K562 (cell line): ENCODE measurements around the gene MVD. TPM values are rescaled to one million over a fixed set of nuclear protein-coding genes. Genes with fewer than 3 reads are reported as not detected.

Experiments
- CBX3 ChIP-seq, 2 experiments: IDR thresholded peaks; 1 replicate in 1 of 2; 2 replicates in 1 of 2; pipeline ENCODE4 v1.6.1; 2012; ENCODE audit warnings: inconsistent platforms in 2 of 2, low read length in 2 of 2, borderline replicate concordance in 1 of 2, control low read depth in 1 of 2
- ELF1 ChIP-seq: fragments of 200-800 bp; sonication (Bioruptor generic); IDR thresholded peaks from 2 replicates; pipeline ENCODE4 v1.6.1; 2016; ENCODE audit warnings: missing genetic modification characterization, missing compliant biosample characterization
- ELF2 ChIP-seq: fragments of 250-450 bp; sonication (Bioruptor Pico); IDR thresholded peaks from 2 replicates; pipeline ENCODE4 v1.5.0; 2021; ENCODE audit warnings: mild to moderate bottlenecking
- FOS ChIP-seq: IDR thresholded peaks from 3 replicates; pipeline ENCODE4 v1.6.1; 2011; ENCODE audit not compliant: insufficient read length; ENCODE audit errors: extremely low read depth
- MAZ ChIP-seq, 2 experiments: fragments of 450-650 bp in 1 of 2; sonication (generic) in 1 of 2; formaldehyde crosslinking; IDR thresholded peaks in 1 of 2; conservative IDR thresholded peaks in 1 of 2; 2 replicates each; pipeline versions ENCODE4 v1.4.0 to v1.5.0; 2020; ENCODE audit warnings: mild to moderate bottlenecking in 1 of 2, missing genetic modification reagents in 1 of 2
- MTA3 ChIP-seq: fragments of 450-650 bp; formaldehyde crosslinking; IDR thresholded peaks from 2 replicates; pipeline ENCODE4 v1.6.1; 2017; ENCODE audit warnings: mild to moderate bottlenecking, borderline replicate concordance
- PHF20 ChIP-seq: fragments of 450-650 bp; IDR thresholded peaks from 2 replicates; pipeline ENCODE4 v1.6.1; 2018; ENCODE audit not compliant: partially characterized antibody
- ZNF263 ChIP-seq: sonication (generic); formaldehyde crosslinking; IDR thresholded peaks from 2 replicates; pipeline ENCODE4 v1.8.0; 2022; ENCODE audit warnings: mild to moderate bottlenecking, missing genetic modification reagents, borderline replicate concordance
- ZNF717 ChIP-seq: fragments of 250-450 bp; sonication (Bioruptor Pico); IDR thresholded peaks from 2 replicates; pipeline ENCODE4 v1.5.0; 2021
- polyA plus RNA-seq, 8 experiments: library from polyadenylated mRNA; depleted of rRNA in 4 of 8; stranded (reverse) in 5 of 8; unstranded in 3 of 8; fragments of >200 nt; fragmentation: Nextera tagmentation in 2 of 8; fragmentation: Illumina TruSeq in 1 of 8; extraction: Ambion mirVana in 2 of 8; extraction: Trizol in 1 of 8; gene quantifications; 2 replicates each; pipeline versions ENCODE4 v1.2.1 to v1.2.3, GENCODE V29; 2011 to 2014; ENCODE audit warnings: inconsistent platforms in 1 of 8, missing spikeins in 1 of 8
- total RNA-seq, 7 experiments: library from RNA; depleted of rRNA in 6 of 7; stranded (reverse); fragments of >200 nt in 6 of 7; fragmentation: Illumina TruSeq in 2 of 7; extraction: Trizol in 2 of 7; gene quantifications; 2 replicates each; pipeline versions ENCODE4 v1.2.1 to v1.2.3, GENCODE V29; 2011 to 2021; ENCODE audit warnings: low replicate concordance in 1 of 7
- TF ChIP-seq, protein P1 (sequence below), 3 experiments: fragments of 200-800 bp in 1 of 3; sonication (Bioruptor generic) in 1 of 3; sonication (generic) in 1 of 3; formaldehyde crosslinking in 1 of 3; IDR thresholded peaks; 2 replicates each; pipeline versions ENCODE4 v1.6.1 to v1.8.0; 2016 to 2022; ENCODE audit warnings: mild to moderate bottlenecking in 2 of 3, missing compliant biosample characterization in 2 of 3, missing genetic modification characterization in 2 of 3, missing genetic modification reagents in 1 of 3

Gene MVD
- total and polyA plus RNA-seq, 9 of the 15 experiments (the other 6 are each of a cell fraction or from before 2014, with no cell fraction given) = 12.2 to 141 (median 45.3) TPM

DNA sequence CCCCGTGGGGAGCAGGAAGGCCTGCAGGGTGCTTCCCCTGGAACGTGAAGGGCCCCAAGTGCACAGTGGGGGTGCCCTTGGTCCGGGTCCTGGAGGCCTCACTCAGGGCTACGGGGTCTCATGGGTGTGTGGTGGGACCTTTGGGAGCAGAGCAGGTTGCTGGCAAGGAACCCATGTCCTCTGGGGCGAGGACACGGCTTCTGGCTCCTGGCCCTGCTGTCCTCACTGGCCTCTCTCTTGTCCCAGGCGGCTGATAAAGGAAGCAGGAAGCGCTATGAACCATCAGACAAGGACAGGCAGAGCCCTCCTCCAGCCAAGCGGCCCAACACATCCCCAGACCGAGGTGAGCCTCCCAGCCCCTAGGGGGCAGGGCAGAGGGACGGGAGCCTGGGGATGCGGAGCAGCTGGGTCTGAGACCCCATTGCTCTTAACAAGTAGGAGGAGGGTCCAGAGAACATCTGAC is 34.3 kb downstream of the MVD start (continued):
- TF ChIP-seq ELF2 (CRISPR knock-in tag) = 0 out of 2 replicates have a peak, but pooled peaks have one; percentile 51
- TF ChIP-seq MAZ (CRISPR knock-in tag; conservative IDR thresholded peaks at IDR 0.05 in 1 of 2, IDR thresholded peaks at IDR 0.05 in 1 of 2) = peak; percentile 32 to 83; a peak in 2 of 4 replicates
- 0 out of 2 replicates have a peak, but pooled peaks have one; percentile 61 for TF ChIP-seq ZNF263 (CRISPR knock-in tag)
- TF ChIP-seq ELF1 (tag) = peak; percentile 90
- TF ChIP-seq MTA3 = peak; percentile 80; the same call in 1 of the 2 replicates
- TF ChIP-seq CBX3 (IDR thresholded peaks at IDR 0.05; ENCODE audit: borderline replicate concordance in 1 of 2, low read length in 2 of 2) = 0 out of 3 replicates have a peak, but pooled peaks of 1 of the 2 experiments have one; percentile 56
- TF ChIP-seq PHF20 = peak; percentile 78
- TF ChIP-seq ZNF717 (CRISPR knock-in tag) = no peak
- no peak for TF ChIP-seq FOS
- TF ChIP-seq, protein P1, sequence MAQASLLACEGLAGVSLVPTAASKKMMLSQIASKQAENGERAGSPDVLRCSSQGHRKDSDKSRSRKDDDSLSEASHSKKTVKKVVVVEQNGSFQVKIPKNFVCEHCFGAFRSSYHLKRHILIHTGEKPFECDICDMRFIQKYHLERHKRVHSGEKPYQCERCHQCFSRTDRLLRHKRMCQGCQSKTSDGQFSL (CRISPR knock-in tag; IDR thresholded peaks at IDR 0.05) = peak; percentile 71
- TF ChIP-seq, protein P1 (tag; IDR thresholded peaks at IDR 0.05) = no peak
